Measurements from ENCODE around the gene P2RY14.

GRCh38 chr3:151218136-151218535 lies 60.2 kb downstream of the P2RY14 start:
- TF ChIP-seq POLR2A (IDR thresholded peaks at IDR 0.05) = no peak
- no peak for TF ChIP-seq CTCF (IDR thresholded peaks at IDR 0.05)
